ENCODE measurements around the gene NPAS3. TPM values are rescaled to one million over a fixed set of nuclear protein-coding genes. Genes with fewer than 3 reads are reported as not detected.

The NPAS3 gene
- total RNA-seq, 1 experiment from 2014 or later: 0.35 TPM

DNA sequence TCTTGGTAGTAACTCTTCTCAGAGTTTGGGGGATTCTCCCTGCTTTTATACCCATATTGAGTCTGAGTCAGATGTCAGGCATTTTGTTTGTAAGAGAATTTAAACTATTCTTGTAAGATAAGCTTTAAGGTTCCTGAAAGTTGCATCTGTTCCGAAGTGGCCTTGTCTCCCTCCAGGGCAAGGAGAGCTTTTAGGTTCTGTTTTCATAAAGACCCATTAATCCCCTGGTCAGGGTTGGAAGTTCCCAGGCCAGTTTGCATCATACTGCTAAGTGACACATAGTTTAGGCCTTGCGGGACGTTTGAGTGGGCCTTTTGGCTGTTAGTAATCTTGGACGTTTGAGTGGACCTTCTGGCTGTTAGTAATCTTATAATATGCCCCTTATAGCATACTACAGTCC is 396.7 kb downstream of the NPAS3 start:
- TF ChIP-seq CTCF (IDR thresholded peaks at IDR 0.05; ENCODE audit: unreplicated experiment): no peak
- Mint-ChIP-seq H3K4me1 (ENCODE audit: insufficient read depth, unreplicated experiment) (no peaks in the 10 kb centered on the region), H3K27me3 (ENCODE audit: insufficient read depth, unreplicated experiment) (no peaks in the 10 kb centered on the region), H3K9me3 (ENCODE audit: unreplicated experiment) (peaks cover 8% of the 10 kb centered on the region), H3K4me3 (ENCODE audit: unreplicated experiment) (no peak overlapping the region), H3K36me3 (ENCODE audit: insufficient read depth, unreplicated experiment) (no peaks in the 10 kb centered on the region), H3K27ac (ENCODE audit: low read depth, unreplicated experiment) (no peak overlapping the region)
- BruUV-seq (replicated peaks): no TSS peak
- CTCF ChIA-PET: no interaction called here
- POLR2A ChIA-PET: interaction anchor here (0.7 kb wide), 1 partner anchor 745 kb away, joined by 3 read pairs; no protein-coding TSS in a partner anchor
- intact Hi-C loops (cut with micrococcal nuclease): no loop called here
- DNase-seq (ENCODE audit: unreplicated experiment): no peak

- Mint-ChIP-seq H3K4me1 (ENCODE audit: insufficient read depth, unreplicated experiment) (no peaks in the 10 kb centered on the region), H3K27me3 (ENCODE audit: insufficient read depth, unreplicated experiment) (no peaks in the 10 kb centered on the region), H3K9me3 (ENCODE audit: unreplicated experiment) (no peaks in the 10 kb centered on the region), H3K27ac (ENCODE audit: low read depth, unreplicated experiment) (no peak overlapping the region), H3K4me3 (ENCODE audit: unreplicated experiment) (no peak overlapping the region), H3K36me3 (ENCODE audit: insufficient read depth, unreplicated experiment) (no peaks in the 10 kb centered on the region)
- intact Hi-C loops (cut with micrococcal nuclease): no loop called here
- CTCF ChIA-PET: interaction anchor here (0.6 to 0.7 kb wide), 3 partner anchors 52 to 633 kb away, joined by 3 to 5 read pairs (median 3); no protein-coding TSS in a partner anchor
- no peak for DNase-seq (ENCODE audit: unreplicated experiment)
- POLR2A ChIA-PET: interaction anchor here (0.6 kb wide), 1 partner anchor 11 kb away, joined by 4 read pairs; no protein-coding TSS in a partner anchor
- BruUV-seq (replicated peaks): no TSS peak
- no peak for TF ChIP-seq CTCF (IDR thresholded peaks at IDR 0.05; ENCODE audit: unreplicated experiment)
These were observed 403.8 kb downstream of the NPAS3 start for GRCh38 chr14:33342299-33342974.

DNA sequence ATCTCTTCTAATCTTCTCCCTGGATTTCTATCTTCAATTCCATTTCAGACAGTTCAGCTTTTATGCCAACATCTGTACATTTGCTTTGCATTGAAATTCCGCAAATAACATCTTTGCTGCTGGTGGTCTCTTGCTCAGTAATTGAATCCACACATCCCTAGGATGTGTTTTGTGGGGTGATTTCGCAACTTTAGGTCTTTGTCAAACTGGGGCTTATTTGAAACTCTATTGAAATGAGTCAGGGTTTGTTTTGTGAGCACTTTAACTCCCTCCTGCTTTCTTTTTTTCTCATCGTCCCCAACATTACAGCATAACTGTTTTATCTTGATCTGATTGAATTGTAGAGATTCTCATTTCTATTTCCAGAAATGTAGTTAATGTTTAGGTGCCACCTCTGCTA is 404.3 kb downstream of the NPAS3 start:
- DNase-seq (ENCODE audit: unreplicated experiment): peak; percentile 8
- H3K27ac Mint-ChIP-seq (ENCODE audit: low read depth, unreplicated experiment): no peak overlapping the region
- no peaks in the 10 kb centered on the region for H3K36me3 Mint-ChIP-seq (ENCODE audit: insufficient read depth, unreplicated experiment)
- H3K9me3 Mint-ChIP-seq (ENCODE audit: unreplicated experiment): no peaks in the 10 kb centered on the region
- H3K27me3 Mint-ChIP-seq (ENCODE audit: insufficient read depth, unreplicated experiment): no peaks in the 10 kb centered on the region
- H3K4me1 Mint-ChIP-seq (ENCODE audit: insufficient read depth, unreplicated experiment): no peaks in the 10 kb centered on the region
- POLR2A ChIA-PET: interaction anchor here (0.6 kb wide), 1 partner anchor 11 kb away, joined by 4 read pairs; no protein-coding TSS in a partner anchor
- intact Hi-C loops (cut with micrococcal nuclease): no loop called here
- CTCF ChIA-PET: interaction anchor here (0.6 to 0.7 kb wide), 3 partner anchors 53 to 633 kb away, joined by 3 to 5 read pairs (median 3); no protein-coding TSS in a partner anchor
- BruUV-seq (replicated peaks): no TSS peak
- no peak overlapping the region for H3K4me3 Mint-ChIP-seq (ENCODE audit: unreplicated experiment)
- no peak for TF ChIP-seq CTCF (IDR thresholded peaks at IDR 0.05; ENCODE audit: unreplicated experiment)

DNA sequence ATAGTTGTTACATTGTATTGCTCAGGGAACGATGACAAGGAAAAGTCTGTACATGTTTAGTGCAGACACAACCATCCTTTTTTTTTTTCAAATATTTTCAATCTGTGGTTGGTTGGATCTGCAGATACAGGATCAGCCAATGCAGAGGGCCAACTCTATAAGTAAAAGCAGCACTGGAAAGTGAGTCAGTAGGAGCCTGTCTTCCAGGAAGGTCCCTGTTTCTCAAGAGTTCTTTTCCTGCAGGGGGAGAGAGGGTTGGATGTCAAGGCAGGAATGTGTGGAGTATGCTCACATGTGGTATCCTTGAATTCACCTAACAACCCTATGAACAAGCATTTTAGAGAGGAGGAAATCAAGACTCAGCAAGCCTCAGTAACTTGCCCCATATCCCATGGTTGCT is 409.1 kb downstream of the NPAS3 start:
- Mint-ChIP-seq H3K4me3 (ENCODE audit: unreplicated experiment) (no peak overlapping the region), H3K36me3 (ENCODE audit: insufficient read depth, unreplicated experiment) (no peaks in the 10 kb centered on the region), H3K27ac (ENCODE audit: low read depth, unreplicated experiment) (no peak overlapping the region), H3K9me3 (ENCODE audit: unreplicated experiment) (no peaks in the 10 kb centered on the region), H3K27me3 (ENCODE audit: insufficient read depth, unreplicated experiment) (no peaks in the 10 kb centered on the region), H3K4me1 (ENCODE audit: insufficient read depth, unreplicated experiment) (no peaks in the 10 kb centered on the region)
- intact Hi-C loops (cut with micrococcal nuclease): no loop called here
- CTCF ChIA-PET: no interaction called here
- BruUV-seq (replicated peaks): no TSS peak
- no peak for TF ChIP-seq CTCF (IDR thresholded peaks at IDR 0.05; ENCODE audit: unreplicated experiment)
- peak; percentile 12 for DNase-seq (ENCODE audit: unreplicated experiment)
- POLR2A ChIA-PET: no interaction called here
